Measurements from ENCODE around the gene NBEAL2. TPM values are rescaled to one million over a fixed set of nuclear protein-coding genes. Genes with fewer than 3 reads are reported as not detected.

The NBEAL2 gene, protein sequence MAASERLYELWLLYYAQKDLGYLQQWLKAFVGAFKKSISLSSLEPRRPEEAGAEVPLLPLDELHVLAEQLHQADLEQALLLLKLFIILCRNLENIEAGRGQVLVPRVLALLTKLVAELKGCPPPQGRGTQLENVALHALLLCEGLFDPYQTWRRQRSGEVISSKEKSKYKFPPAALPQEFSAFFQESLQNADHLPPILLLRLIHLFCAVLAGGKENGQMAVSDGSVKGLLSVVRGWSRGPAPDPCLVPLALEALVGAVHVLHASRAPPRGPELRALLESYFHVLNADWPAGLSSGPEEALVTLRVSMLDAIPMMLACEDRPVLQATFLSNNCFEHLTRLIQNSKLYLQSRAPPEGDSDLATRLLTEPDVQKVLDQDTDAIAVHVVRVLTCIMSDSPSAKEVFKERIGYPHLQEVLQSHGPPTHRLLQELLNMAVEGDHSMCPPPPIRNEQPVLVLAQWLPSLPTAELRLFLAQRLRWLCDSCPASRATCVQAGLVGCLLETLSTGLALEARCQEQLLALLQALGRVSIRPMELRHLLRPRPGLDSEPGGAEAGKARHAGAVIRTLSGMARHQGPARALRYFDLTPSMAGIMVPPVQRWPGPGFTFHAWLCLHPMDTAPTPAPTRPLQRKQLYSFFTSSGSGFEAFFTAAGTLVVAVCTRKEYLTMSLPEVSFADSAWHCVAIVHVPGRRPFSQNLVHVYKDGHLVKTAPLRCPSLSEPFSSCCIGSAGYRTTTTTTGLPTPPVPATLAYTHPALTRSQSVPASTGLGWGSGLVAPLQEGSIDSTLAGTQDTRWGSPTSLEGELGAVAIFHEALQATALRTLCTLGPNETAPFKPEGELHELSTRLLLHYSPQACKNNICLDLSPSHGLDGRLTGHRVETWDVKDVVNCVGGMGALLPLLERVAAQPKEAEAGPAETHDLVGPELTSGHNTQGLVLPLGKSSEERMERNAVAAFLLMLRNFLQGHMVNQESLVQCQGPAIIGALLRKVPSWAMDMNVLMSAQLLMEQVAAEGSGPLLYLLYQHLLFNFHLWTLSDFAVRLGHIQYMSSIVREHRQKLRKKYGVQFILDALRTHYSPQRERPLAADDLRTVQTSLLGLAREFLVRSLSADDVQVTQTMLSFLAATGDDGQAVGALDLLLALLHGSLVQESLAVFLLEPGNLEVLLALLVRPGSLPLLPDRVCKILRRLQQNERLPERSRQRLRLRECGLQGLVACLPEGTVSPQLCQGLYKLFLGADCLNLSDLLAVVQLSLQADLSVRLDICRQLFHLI (N-terminal part only)
- total RNA-seq, result 227 TPM

DNA sequence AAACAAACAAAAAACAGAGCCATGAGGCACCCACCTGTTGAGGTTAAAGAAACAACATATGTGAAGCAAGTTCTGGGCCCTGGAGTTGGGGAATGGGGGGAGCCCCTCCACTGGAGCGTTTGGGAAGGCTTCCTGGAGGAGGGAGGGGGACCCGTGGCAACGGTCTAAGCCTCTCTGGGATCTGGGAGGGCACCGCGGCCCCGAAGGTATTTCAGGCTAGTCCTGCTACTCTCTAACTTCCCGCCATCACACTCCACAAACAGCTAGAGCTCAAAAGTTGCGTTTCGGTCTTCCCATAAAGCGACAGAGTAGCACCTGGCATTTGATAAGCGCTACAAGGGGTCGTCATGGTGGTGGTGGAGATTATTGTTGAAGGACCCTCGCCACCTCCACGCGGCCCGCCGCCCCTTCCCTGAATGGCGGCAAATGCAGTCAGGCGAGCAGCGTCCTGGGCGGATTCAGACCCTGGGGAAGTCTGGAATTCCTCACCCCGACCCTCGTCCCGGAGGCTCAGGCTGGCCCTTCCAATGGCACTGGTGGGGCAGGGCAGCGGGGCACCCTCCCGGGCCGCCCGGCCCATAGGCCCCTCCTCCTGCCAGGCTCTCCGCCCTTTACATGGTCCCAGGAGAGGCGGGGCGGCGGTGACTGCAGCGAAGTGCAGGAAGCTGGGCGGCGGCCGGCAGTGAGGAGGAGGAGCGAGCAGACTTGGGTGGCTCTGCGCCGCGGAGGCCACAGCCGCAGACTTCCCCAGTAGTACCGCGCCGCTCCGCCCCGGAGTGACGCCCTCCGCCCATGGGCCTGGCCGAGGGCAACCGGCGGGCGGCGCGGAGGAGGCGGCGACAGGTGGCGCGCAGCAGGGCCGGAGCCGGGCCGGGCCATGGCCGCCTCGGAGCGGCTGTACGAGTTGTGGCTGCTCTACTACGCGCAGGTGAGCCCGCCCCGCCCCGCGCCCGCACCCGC lies at the start of gene NBEAL2:
Gene NBEAL2, plus strand, starts transcription at position 682 of the 960 bp plus-strand sequence. Its CDS starts 196 bp downstream, at position 878.
- H3K27me3 ChIP-seq, result no peaks in the 10 kb centered on the region
- peaks cover 62% of the 10 kb centered on the region for H3K4me1 ChIP-seq
- H3K36me3 ChIP-seq, result no peaks in the 10 kb centered on the region
- H3K9me3 ChIP-seq, result no peaks in the 10 kb centered on the region
- intact Hi-C loops (cut with DNase I), result no loop called here
- H3K4me3 ChIP-seq, result peak within 1 kb of the TSS; percentile 58 to 87
- H3K27ac ChIP-seq, result peak within 1 kb of the TSS; percentile 89
- no peak for DNase-seq (ENCODE audit: extremely low spot score in 2 of 2)
- peak; percentile 79 to 90 for TF ChIP-seq POLR2AphosphoS5 (IDR thresholded peaks at IDR 0.05; ENCODE audit: insufficient read depth in 1 of 2, low read depth in 1 of 2)
- TF ChIP-seq, protein P1, sequence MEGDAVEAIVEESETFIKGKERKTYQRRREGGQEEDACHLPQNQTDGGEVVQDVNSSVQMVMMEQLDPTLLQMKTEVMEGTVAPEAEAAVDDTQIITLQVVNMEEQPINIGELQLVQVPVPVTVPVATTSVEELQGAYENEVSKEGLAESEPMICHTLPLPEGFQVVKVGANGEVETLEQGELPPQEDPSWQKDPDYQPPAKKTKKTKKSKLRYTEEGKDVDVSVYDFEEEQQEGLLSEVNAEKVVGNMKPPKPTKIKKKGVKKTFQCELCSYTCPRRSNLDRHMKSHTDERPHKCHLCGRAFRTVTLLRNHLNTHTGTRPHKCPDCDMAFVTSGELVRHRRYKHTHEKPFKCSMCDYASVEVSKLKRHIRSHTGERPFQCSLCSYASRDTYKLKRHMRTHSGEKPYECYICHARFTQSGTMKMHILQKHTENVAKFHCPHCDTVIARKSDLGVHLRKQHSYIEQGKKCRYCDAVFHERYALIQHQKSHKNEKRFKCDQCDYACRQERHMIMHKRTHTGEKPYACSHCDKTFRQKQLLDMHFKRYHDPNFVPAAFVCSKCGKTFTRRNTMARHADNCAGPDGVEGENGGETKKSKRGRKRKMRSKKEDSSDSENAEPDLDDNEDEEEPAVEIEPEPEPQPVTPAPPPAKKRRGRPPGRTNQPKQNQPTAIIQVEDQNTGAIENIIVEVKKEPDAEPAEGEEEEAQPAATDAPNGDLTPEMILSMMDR (IDR thresholded peaks at IDR 0.05), result no peak
- TF ChIP-seq POLR2A (IDR thresholded peaks at IDR 0.05), result peak in 1 of 2 donors; percentile 53

DNA sequence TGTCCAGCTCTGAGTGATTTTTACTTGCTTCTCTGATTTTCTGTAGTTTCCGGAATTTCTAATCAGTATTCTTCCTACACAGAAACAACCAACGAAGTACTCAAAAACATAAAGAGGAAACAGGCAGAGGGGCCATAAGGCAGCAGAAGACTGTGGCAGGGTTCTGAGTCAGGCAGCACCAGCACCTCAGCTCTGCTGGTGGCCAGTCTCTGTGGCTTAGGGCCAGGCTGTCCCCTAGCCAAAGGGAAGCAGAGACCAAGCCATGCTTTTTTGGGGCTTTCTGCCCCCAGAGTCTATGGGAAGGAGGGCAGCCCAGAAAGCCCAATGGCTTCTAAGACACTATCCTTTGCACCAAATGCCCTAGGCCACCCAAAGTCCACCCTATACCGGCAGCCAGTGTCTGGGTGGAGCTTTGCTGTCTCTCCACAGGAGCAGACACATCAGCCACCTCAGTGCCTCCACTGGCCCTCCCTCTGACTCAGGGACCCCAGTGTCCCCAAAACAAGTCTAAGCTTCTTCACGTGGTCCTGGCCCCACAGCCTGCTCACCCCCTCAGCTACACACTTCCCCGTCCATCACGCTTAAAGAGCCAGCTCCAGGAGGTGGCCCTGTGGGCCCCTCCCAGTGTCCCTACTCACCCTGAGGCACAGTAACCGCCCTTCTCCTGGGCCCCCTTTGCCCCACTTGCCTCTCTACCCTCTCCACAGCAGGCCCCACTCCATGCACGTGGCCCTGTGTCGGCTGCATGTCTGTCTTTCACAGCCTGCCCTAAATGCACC lies 49.1 kb upstream of the NBEAL2 start:
- Histone ChIP-seq H3K4me1 (peaks cover 99% of the 10 kb centered on the region), H3K27ac (peak overlapping the region; percentile 77), H3K9me3 (no peaks in the 10 kb centered on the region), H3K4me3 (no peak overlapping the region), H3K27me3 (no peaks in the 10 kb centered on the region), H3K36me3 (peaks cover 0 to 4% of the 10 kb centered on the region in 2 donors)
- intact Hi-C loops (cut with DNase I), result no loop called here
- TF ChIP-seq POLR2AphosphoS5 (IDR thresholded peaks at IDR 0.05; ENCODE audit: insufficient read depth in 1 of 2, low read depth in 1 of 2) (no peak), POLR2A (IDR thresholded peaks at IDR 0.05) (no peak)
- TF ChIP-seq, protein P1 (IDR thresholded peaks at IDR 0.05), result no peak
- no peak for DNase-seq (ENCODE audit: extremely low spot score in 2 of 2)

DNA sequence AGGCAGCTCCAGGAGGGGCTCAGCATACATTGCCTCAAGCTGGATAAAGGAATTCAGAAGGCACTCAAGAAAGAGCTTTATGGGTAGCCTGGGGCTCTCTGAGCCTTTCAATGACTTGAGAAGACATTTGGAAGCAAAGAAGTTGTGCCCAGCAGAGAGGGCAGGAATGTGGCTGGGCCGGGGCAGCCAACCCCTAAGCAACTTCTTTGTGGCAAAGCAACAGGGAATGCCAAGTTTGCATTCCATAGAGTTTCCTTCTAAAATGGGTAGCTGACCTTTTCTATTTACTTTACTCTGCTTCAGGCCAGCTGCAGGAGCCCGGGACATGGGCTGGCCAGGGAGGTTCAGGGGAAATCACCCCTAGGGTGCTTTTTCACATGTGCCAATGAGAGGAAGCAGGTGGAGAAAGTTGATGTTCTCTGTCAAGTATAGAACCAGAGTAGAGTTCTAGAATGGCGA lies 48.5 kb upstream of the NBEAL2 start:
- no peaks in the 10 kb centered on the region for H3K27me3 ChIP-seq
- H3K9me3 ChIP-seq, result no peaks in the 10 kb centered on the region
- no peaks in the 10 kb centered on the region for H3K36me3 ChIP-seq
- peak overlapping the region; percentile 77 for H3K27ac ChIP-seq
- H3K4me1 ChIP-seq, result peaks cover 99% of the 10 kb centered on the region
- TF ChIP-seq POLR2A (IDR thresholded peaks at IDR 0.05) (no peak), POLR2AphosphoS5 (IDR thresholded peaks at IDR 0.05; ENCODE audit: insufficient read depth in 1 of 2, low read depth in 1 of 2) (no peak)
- TF ChIP-seq, protein P1 (IDR thresholded peaks at IDR 0.05), result no peak
- intact Hi-C loops (cut with DNase I), result no loop called here
- no peak overlapping the region for H3K4me3 ChIP-seq
- no peak for DNase-seq (ENCODE audit: extremely low spot score in 2 of 2)
